Panc1 (cell line): ENCODE data around the gene NPM1. TPM values are rescaled to one million over a fixed set of nuclear protein-coding genes. Genes with fewer than 3 reads are reported as not detected.

Experiments
- ATAC-seq: fragments of 200-7000 bp; cut with Tn5 transposase; 2 replicates; pipeline ENCODE4 v1.9.1; 2020; ENCODE audit warnings: mild to moderate bottlenecking, moderate library complexity
- BruUV-seq: library from RNA; stranded (reverse); fragments of 400-500 nt; replicated peaks from 2 replicates; lab custom pipeline; 2021; lab: Mats Ljungman, UMichigan
- CTCF ChIA-PET: fragments of 300-600 bp; sonication (Branson Sonifier 250); formaldehyde crosslinking; loops from one replicate; lab custom pipeline; 2022; ENCODE audit warnings: antibody characterized with exemption; lab: Charles Lee
- POLR2A ChIA-PET: fragments of 300-600 bp; sonication (Branson Sonifier 250); formaldehyde crosslinking; loops from one replicate; lab custom pipeline; 2022; ENCODE audit warnings: antibody characterized with exemption; lab: Charles Lee
- DNase-seq: peaks from one replicate; pipeline ENCODE4 v3.0.0-alpha.2; 2010; ENCODE audit warnings: low read depth, low spot score
- H3K27ac ChIP-seq: 2 replicates; pipeline ENCODE4 v1.5.1; 2011; ENCODE audit warnings: mild to moderate bottlenecking, low read length, inconsistent platforms
- H3K27me3 ChIP-seq: fragments of 200-500 bp; sonication (Bioruptor generic); 2 replicates; pipeline ENCODE4 v1.6.0; 2014; ENCODE audit warnings: low read length, inconsistent platforms; ENCODE audit not compliant: control insufficient read depth, insufficient read depth
- H3K36me3 ChIP-seq: fragments of 200-500 bp; sonication (Bioruptor generic); 2 replicates; pipeline ENCODE4 v1.5.1; 2014; ENCODE audit warnings: inconsistent platforms, mild to moderate bottlenecking, low read length, moderate library complexity; ENCODE audit not compliant: control insufficient read depth, insufficient read depth
- H3K4me1 ChIP-seq: 2 replicates; pipeline ENCODE4 v1.5.1; 2011; ENCODE audit warnings: inconsistent platforms, mild to moderate bottlenecking, low read length, moderate library complexity; ENCODE audit not compliant: control insufficient read depth, insufficient read depth
- H3K4me3 ChIP-seq, 2 experiments: 2 replicates each; pipeline ENCODE4 v1.5.1; 2011 to 2012; ENCODE audit warnings: low read depth in 2 of 2, low read length in 2 of 2, mild to moderate bottlenecking in 2 of 2, inconsistent platforms in 1 of 2, moderate library complexity in 1 of 2
- H3K9me3 ChIP-seq: fragments of 200-500 bp; sonication (Bioruptor generic); 2 replicates; pipeline ENCODE4 v1.5.1; 2014; ENCODE audit warnings: low read depth, mild to moderate bottlenecking, inconsistent platforms, low read length, moderate library complexity; ENCODE audit not compliant: control insufficient read depth, insufficient read depth
- CTCF ChIP-seq: fragments of 450-650 bp; IDR thresholded peaks from 2 replicates; pipeline ENCODE4 v1.5.1; 2017; ENCODE audit warnings: mild to moderate bottlenecking
- POLR2AphosphoS5 ChIP-seq: IDR thresholded peaks from 2 replicates; pipeline ENCODE4 v1.6.1; 2012; ENCODE audit warnings: mild to moderate bottlenecking, low read depth, low read length, moderate library complexity
- REST ChIP-seq, 2 experiments: IDR thresholded peaks; 2 replicates each; pipeline ENCODE4 v1.6.1; 2011 to 2012; ENCODE audit warnings: low read depth in 2 of 2, control low read depth in 1 of 2, low read length in 1 of 2, mild to moderate bottlenecking in 1 of 2, moderate library complexity in 1 of 2; ENCODE audit not compliant: insufficient read depth in 1 of 2
- SIN3A ChIP-seq: IDR thresholded peaks from 2 replicates; pipeline ENCODE4 v1.6.1; 2012; ENCODE audit warnings: low read depth, mild to moderate bottlenecking, low read length, moderate library complexity, borderline replicate concordance; ENCODE audit not compliant: insufficient read depth
- TCF7L2 ChIP-seq: IDR thresholded peaks from 2 replicates; pipeline ENCODE4 v1.6.1; 2011; ENCODE audit warnings: mild to moderate bottlenecking, low read depth, low read length, inconsistent platforms
- in situ Hi-C: cut with HindIII; loops from 2 replicates; pipeline ENCODE4 v1.10.0; 2016; ENCODE audit warnings: low sequenced_read_pairs, low pct_unique_long_range_greater_than_20kb
- intact Hi-C: fragments of 100-400 bp; cut with micrococcal nuclease; formaldehyde crosslinking; loops from one replicate; pipeline ENCODE4 v1.10.0; 2022; ENCODE audit not compliant: unreplicated experiment
- total RNA-seq: library from RNA; stranded (reverse); gene quantifications from one replicate; pipeline ENCODE4 v1.2.1, GENCODE V29; 2021; ENCODE audit not compliant: unreplicated experiment

NPM1 gene
- total RNA-seq, 1 experiment from 2014 or later = 1,864 TPM

- POLR2A ChIA-PET = interaction anchor here (0.7 kb wide), 1 partner anchor 483 kb away, joined by 5 read pairs; no protein-coding TSS in a partner anchor
- BruUV-seq = no TSS peak
- H3K36me3 ChIP-seq = no peaks in the 10 kb centered on the region
- no peak for TF ChIP-seq SIN3A
- TF ChIP-seq REST (IDR thresholded peaks at IDR 0.05; ENCODE audit: insufficient read depth in 1 of 2, low read depth in 2 of 2, low read length in 1 of 2) = no peak
- no peak; the same call in 1 of the 2 replicates for TF ChIP-seq CTCF
- no peak for TF ChIP-seq POLR2AphosphoS5
- no peak for TF ChIP-seq TCF7L2
- ATAC-seq (peak; percentile 44), DNase-seq (no peak)
- H3K27me3 ChIP-seq = no peaks in the 10 kb centered on the region
- peaks cover 26% of the 10 kb centered on the region for H3K4me1 ChIP-seq
- H3K9me3 ChIP-seq = no peaks in the 10 kb centered on the region
- in situ Hi-C loops = loop anchor here (25.0 kb wide), 1 partner anchor 442 kb away; no protein-coding TSS in a partner anchor
- CTCF ChIA-PET = interaction anchor here (1.7 to 2.0 kb wide), 2 partner anchors 210 to 439 kb away, joined by 5 to 6 read pairs; no protein-coding TSS in a partner anchor
- intact Hi-C loops = loop anchor here (5.0 to 10.0 kb wide), 3 partner anchors 205 to 487 kb away; no protein-coding TSS in a partner anchor
- H3K27ac ChIP-seq = no peak overlapping the region
- H3K4me3 ChIP-seq = peak overlapping the region; percentile 45 to 72; a peak in 3 of 4 replicates
These were observed 32.2 kb downstream of the NPM1 start for GRCh38 chr5:171419688-171420430.

GRCh38 chr5:171420431-171421241 is 33.0 kb downstream of the NPM1 start:
- Histone ChIP-seq H3K27ac (no peak overlapping the region), H3K36me3 (no peaks in the 10 kb centered on the region), H3K27me3 (no peaks in the 10 kb centered on the region), H3K9me3 (no peaks in the 10 kb centered on the region), H3K4me3 (no peak overlapping the region; a peak in 1 of 4 replicates), H3K4me1 (peaks cover 23% of the 10 kb centered on the region)
- no TSS peak for BruUV-seq
- ATAC-seq = no peak
- intact Hi-C loops (no loop called here), in situ Hi-C loops (loop anchor here (25.0 kb wide), 1 partner anchor 442 kb away; no protein-coding TSS in a partner anchor)
- no peak for DNase-seq
- no peak for TF ChIP-seq SIN3A
- ChIA-PET CTCF (no interaction called here), POLR2A (no interaction called here)
